GM18907 (cell line): ENCODE measurements around the gene OR52E5.

ENCODE experiments used
- ATAC-seq: cut with Tn5 transposase; IDR thresholded peaks from one replicate; pipeline ENCODE4 v1.9.1; 2021; ENCODE audit warnings: mild to moderate bottlenecking, moderate library complexity; ENCODE audit not compliant: unreplicated experiment

Gene OR52E5

DNA sequence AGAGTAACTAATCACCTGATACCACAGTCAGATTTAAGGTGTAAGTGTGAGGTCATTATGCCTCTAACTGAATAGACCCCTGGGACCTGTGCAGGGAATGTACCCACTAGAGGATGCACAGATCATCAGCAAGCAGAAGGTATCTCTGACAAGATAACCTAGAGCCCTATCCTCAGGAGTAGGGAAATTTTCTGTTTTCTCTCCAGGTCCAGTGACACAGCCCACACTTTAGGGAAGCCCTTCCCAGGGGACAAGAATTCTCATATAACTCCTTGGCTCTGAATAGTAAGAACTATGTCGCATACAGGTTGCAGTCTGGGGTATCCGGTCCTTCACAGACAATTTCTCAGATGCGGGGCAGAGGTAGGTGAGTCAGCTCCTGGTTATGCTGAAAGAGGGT is at the start of gene OR52E5:
TSS of gene OR52E5 (plus strand) at position 301 of the 400 bp plus-strand sequence. CDS start 7,569 bp downstream, outside the sequence.
- no peak for ATAC-seq

DNA sequence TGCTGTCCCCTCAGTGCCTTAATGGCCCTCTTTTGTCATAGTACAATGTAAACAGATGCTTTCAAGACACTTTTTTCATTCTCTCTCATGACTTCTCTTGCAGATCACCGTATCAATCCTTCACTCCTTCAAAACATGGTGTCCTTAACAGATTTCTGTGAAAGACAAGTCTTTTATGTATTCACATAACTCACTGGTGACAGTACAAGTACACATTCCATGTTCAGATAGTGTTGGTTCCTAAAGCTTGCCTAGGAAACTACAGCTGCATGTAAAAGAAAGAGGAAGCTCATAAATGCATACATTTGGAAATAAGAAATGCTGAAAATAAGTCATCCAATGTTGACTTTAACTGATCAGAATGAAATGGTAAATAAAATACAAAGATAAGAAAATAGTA is 46.3 kb upstream of the OR52E5 start:
- ATAC-seq = no peak

DNA sequence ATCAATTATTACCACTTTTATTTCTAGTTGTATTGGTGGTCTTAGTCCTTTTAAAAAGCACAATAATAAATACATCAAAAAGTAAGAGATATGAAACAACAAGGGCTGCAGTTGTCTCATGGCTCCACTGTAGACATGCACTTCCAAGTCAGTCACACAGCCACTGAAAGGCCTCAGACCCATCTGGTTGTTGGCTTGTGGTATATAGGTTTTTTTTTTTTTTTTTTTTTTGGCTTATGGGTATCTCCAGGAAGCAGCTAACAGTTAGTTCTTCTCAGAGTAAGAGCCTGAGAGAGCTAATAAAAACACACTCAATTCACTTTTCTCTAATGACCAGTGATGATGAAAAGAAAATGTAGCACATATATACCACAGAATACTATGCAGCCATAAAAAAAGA is 45.3 kb upstream of the OR52E5 start:
- ATAC-seq = no peak

DNA sequence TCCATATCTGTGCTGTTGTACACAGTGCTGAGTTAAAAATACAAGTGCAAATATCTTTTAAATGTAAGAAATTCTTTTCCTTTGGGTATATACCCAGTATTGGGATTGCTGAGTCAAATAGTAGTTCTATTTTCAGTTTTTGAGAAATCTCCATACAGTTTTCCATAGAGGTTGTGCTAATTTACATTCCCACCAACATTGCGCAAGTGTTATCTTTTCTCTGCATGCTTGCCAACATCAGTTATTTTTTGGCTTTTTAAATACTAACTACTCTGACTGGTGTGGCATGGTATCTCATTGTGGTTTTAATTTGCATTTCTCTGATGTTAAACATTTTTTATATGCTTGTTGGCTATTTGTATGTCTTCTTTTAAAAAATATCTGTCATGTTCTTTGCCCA is 42.0 kb upstream of the OR52E5 start:
- ATAC-seq = no peak

DNA sequence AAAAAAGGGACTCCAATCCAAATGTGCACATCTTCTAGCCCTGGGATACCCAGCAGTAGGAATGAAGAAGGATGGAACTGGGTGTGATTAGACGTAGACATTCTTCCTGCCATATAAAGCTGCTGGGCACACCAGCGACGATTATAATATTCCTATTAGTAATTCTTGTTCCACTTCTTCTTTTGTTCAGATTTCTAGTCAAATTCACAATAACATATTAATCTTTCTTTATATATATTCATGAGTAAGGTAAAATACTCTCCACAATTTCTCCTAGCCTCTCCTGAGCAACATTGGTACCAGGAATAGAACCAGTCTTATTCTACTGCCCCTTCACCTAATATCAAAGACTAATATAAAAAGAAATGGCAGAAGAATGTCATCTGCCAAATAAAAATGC is 35.4 kb upstream of the OR52E5 start, which contains the start of gene OR52E8:
TSS of gene OR52E8 (minus strand) at position 101 of the 400 bp plus-strand sequence. CDS start at position 101, 0 bp downstream.
- no peak for ATAC-seq

DNA sequence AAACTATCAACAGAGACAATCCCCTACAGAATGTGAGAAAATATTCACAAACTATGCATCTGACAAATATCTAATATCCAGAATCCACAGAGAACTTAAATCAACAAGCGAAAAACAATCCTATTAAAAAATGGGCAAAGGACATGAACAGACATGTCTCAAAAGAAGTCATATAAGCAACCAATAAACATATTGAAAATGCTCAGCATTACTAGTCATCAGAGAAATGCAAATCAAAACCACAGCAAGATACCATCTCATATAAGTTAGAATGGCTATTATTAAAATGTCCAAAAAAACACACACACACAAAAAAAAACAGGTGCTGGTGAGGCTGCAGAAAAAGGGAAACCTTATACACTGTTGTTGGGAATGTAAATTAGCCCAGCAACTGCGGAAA is 27.2 kb upstream of the OR52E5 start:
- ATAC-seq = no peak

DNA sequence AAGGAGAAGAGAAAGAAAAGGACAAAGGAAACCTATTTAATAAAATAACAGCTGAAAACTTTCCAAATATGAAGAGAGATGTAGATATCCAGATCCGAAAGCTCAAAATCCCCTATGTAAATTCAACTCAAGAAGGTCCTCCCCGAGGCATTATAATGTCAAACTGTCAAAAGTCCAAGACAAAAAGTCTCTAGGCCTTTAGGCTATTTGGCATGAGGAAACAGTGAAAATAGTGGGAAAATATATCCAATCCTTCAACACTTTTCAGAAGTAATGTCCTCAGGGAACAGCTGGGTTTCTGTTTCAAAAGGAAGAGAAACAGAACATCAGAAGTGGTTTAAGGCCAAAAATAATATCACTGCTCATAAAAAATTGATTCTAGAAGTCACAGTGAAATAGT is 14.4 kb upstream of the OR52E5 start:
- ATAC-seq = no peak

DNA sequence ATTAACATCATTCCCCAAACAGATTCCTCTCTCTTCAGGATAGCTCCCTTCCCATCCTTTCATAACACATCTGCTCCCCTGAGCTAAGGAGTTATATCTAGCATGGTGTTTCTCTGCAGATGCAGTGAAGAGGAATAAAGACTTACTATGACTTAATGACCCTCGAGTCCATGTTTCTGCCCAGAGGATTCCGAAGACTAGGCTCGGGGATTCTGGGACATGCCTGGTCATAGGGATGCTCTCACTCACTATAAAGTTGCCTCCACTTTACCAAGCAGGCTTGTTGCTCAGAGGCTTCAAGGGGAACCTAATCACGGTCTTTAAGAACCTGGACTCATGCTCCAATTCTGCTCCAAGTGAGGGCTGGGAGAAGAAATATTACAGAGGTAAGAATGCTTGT is 12.7 kb upstream of the OR52E5 start, which contains the start of gene OR52E4:
TSS of gene OR52E4 (plus strand) at position 301 of the 400 bp plus-strand sequence. CDS start 3,664 bp downstream, outside the sequence.
- no peak for ATAC-seq

DNA sequence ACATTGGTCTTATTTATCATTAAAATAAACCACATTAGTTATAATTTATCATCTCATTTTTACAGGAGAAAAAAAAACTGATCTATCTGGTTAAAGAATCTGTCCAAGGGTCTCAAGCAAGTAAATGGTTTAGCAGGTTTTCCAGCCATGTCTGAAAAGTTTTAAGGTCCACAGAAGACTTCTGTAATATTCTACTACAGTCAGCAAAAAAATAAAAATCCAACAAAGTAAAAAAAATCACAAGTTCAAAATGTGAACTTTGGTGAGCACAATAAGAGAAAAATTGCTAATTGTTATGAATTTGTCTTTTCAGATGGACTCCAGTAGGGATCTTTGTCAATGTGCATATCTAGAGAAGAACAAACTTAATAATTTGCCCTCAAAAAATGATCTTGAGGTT is 11.3 kb upstream of the OR52E5 start:
- ATAC-seq = no peak

DNA sequence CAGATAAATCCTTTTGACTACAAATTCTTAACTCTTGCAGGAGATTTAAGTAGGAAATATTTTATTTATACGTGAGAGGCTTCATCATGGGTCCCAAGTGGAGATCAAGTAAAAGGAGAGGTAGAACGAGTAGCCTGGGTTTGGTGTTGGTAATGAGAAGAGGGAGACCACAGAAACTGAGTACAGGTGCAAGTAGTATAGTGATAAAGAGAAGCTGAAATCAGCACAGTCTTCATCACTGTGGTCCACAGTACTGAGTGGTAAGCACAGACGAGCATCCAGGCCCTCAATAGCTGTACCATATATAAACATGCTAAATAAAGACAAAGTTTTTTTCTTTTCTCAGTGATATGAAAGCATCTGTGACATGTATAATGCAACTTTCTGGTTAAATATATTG is 5.8 kb upstream of the OR52E5 start:
- ATAC-seq = no peak

DNA sequence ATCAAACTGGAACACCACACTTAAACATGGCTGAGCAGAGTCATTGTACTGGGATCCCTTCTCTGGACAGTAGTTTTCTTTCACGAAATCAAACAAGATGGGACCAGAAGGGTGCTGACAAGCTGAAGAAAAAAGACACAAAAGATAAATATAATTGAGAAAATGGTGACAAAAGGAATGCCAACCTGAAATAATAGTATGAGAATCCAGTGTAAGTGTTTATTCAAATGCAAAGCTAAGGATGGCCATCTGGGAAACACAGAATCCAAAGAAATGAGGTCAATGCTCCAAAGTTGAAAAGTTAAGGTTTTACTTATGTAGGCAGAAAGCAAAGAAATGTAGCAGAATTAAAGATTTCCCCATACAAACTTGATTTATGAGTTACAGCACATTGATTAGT is 5.3 kb upstream of the OR52E5 start:
- ATAC-seq = no peak

DNA sequence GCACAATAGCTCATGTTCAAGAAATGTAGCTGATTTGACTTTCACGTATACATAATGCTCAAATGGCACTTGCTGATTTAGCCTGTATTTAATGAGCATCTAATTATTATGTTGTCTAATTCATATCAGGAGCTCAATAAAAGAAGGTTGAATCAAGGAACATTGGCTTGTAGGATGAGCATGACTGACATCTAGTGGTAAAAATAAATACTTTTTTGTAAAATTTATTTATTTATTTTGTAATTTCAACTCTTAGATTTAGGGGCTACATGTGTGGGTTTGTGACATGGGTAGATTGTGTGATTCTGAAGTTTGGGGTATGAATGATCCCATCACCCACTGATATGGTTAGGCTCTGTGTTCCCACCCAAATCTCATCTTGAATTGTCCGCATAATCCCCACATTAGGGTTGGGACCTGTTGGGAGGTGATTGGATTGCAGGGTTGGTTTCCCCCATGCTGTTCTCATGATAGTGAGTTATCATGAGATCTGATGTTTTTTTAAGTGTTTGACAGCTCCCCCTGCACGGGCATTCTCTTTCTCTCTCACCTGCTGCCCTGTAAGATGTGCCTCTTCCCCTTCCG is 1.7 kb upstream of the OR52E5 start:
- no peak for ATAC-seq

DNA sequence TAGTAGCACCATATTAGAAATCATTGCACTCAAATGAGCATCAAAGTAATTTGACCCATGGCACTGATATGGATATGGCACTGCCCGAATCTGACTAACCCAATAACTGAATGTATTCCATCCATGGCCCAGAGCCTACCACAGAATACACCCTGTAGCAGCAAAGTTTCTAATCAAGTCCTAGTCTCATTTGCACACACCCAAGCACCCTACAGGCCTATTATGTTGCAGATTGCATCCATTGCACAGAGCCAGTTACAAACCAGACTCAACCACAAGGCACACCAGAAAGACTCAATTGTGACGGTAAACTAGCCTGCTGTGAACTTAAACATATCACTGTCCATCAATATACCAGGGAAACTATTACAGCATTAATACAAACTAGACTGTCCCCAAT is 6.5 kb downstream of the OR52E5 start:
- ATAC-seq = no peak

DNA sequence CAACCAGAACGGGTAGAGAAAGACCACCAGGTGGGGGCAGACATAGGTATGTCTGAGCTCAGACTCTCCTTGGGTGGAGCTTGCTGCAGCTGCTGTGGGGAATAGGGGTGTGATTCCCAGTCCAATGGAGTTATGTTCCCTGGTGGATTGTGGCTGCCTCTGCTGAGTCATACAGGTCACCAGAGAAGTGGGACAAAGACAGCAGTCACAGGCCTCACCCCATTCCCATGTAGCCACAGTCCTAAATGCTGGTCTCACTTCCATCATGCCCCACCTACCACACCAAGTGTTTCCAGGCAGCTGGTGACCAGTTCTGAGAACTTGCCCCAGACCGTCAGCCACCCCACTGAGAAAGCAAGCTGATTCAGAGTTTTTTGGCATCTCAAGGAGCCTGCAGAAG is 17.5 kb downstream of the OR52E5 start:
- ATAC-seq = no peak

DNA sequence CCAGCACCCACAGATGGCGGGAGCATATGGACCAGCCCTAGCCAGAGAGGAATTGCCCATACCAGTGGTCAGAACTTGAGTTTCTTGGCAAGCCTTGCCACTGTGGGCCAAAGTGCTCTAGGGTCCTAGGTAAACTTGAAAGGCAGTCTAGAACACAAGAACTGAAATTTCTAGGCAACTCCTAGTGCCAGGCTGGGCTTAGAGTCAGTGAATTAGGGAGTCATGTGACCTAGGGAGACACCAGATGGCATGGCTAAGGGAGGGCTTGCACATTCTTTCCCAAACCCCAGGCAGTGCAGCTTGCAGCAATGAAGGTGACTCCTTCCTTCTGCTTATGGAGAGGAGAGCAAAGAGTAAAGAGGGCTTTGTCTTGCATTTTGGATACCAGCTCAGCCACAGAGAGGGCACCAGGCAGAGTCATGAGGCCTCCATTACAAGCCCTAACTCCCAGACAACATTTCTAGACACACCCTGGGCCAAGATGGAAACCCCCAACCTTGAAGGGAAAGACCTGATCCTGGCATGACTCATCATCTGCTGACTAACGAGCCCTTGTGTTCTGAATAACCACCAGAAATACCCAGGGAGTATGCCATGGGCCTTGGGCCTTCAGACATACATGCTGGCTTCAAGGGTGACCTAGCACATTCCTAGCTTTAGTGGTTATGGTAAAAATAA is 29.9 kb downstream of the OR52E5 start:
- ATAC-seq = peak; percentile 96

DNA sequence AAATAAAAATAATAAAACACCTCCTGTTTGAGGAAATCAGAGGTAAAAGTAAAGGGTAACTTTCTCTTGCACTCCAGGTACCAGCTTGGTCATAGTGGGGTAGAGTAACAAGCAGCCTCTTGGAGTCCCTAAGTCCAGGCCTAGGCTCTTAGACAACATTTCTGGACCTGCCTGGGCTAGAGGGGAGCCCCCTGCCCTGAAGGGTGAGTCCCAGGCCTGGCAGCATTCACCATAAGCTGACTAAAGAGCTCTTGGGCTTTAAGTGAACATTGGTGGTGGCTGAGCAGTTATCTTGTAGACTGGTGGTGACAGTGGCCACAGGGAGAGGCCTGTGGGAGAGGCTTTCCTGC is 30.4 kb downstream of the OR52E5 start:
- ATAC-seq = peak; percentile 60

DNA sequence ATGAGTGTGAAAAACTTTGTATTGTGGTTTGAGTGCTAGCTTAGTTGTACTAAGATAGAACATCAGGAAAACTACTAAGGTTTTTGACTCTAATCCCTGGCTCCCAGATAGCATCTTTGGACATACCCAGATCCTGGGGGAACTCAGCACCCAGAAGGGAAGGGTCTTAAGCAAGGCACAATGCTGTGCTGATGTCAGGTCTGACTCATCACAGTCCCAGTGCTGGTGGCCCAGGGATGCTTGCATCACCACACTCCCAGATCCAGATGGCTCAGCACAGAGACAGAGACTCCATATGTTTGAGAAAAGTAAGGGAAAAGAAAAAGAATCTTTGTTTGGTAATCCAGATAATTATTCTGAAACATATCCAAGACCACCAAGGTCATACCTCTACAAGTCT is 30.8 kb downstream of the OR52E5 start:
- no peak for ATAC-seq

DNA sequence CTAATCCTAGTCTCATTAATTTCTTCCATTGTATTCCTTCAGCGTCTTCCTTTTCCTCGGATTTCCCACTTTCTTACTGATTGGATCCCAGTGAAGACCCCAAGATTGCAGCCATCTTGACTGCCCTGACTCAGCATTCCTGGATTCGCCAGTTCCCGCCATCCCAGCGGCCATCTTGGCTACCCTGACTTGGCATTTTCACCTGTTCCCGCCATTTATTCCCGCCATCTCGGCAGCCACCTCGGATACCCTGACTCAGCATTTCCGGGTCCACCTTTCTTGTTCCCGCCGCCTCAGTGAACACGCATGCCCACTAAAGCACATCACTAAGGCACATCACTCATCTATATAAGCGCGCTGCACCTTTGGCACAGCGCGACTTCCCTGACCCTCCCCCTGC is 35.3 kb downstream of the OR52E5 start:
- ATAC-seq = no peak

DNA sequence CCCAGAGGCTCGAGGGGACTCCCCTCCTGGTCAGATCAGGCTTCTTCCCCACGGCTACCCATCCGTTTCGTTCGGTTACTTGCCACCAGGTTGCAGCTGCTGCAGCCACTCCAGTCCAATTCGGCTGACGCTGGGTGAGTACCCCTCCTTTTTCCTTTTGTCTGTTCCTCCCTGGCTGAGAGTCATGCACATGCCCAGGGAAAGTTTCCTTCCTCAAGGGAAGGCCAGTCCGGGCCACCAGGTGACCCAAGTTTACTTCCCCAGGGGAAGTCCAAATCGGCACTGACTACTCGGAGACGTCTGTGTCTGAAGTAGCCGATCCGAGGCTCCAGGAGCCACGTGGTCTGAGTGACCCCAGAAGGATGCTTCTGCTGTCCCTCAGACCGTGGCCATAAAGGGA is 35.8 kb downstream of the OR52E5 start:
- ATAC-seq = no peak

DNA sequence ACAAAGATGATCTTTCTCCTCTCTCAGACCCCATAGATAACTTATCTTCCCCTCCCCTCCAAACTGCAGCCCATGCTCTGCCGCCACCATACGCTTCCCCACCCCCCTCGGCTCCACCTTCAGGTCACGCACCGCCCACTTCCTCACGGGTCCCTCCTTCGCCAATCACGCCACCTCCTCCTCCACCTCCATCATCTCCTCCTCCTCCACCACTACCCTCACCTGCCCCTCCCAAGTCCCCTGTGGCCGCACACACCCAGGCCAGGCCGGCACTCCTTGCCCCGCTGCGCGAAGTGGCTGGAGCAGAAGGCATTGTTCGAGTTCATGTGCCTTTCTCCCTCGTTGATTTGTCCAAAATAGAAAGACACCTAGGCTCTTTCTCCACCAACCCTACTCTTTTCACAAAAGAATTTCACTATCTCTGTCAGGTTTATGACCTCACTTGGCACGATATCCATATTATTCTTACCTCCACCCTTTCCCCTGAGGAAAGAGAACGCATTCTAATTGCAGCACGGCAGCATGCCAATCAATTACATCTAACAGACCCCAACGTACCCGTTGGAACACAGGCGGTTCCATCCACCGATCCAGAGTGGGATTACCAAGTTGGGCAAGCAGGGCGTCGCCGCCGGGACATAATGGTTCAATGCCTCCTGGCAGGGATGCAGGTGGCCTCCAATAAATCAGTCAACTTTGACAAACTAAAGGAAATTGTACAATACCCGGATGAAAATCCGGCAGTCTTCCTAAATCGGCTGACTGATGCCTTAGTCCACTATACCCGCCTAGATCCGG is 36.8 kb downstream of the OR52E5 start:
- ATAC-seq = no peak

DNA sequence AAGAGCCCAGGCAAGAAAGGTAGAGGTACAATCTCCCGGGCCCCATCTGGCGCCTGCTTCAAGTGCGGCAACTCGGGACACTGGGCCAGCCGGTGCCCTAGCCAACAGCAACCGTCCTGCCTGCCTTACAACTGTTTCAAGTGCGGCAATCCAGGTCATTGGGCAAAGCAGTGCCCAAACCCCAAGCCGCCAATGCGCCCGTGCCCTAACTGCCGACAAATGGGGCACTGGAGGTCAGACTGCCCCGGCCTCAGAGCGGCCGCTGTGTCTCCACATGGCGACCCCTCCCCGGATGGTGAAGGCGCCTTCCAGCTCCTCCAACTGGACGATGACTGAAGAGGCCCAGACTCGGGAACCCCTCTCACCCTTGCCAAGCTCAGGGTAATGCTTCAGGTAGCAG is 37.6 kb downstream of the OR52E5 start:
- ATAC-seq = no peak

DNA sequence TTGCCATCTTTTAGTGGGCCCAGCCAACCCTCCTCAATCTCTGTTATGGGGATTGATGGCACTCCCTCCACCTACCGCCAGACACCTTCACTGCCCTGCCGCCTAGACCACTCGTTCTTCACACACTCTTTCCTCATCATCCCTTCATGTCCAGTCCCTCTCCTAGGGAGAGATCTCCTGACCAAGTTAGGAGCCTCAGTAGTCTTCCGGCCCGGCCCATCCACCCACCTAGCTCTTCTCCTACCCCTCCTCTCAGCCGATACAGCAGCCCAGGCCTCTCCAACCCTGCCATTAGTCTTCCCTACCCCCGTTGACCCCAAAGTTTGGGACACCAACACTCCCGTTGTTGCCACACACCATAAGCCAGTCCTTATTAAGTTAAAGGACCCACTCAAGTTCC is 38.1 kb downstream of the OR52E5 start:
- ATAC-seq = no peak
